Activated CD8-positive, alpha-beta memory T cell treated with anti-CD3 and anti-CD28 coated beads for 36 hours (primary cell): ENCODE results near the gene TPD52L1. TPM values are rescaled to one million over a fixed set of nuclear protein-coding genes. Genes with fewer than 3 reads are reported as not detected.

Experiments used
- CTCF ChIA-PET: fragments of 350-600 bp; sonication (Branson Sonifier 250); formaldehyde crosslinking; loops from one replicate; lab custom pipeline; 2021; ENCODE audit warnings: antibody characterized with exemption; lab: Charles Lee
- POLR2A ChIA-PET: fragments of 350-600 bp; sonication (Branson Sonifier 250); formaldehyde crosslinking; loops from one replicate; lab custom pipeline; 2021; ENCODE audit warnings: antibody characterized with exemption; lab: Charles Lee
- total RNA-seq, 2 experiments: library from RNA; stranded (reverse); gene quantifications; one replicate each; pipeline ENCODE4 v1.2.3, GENCODE V29; 2021

TPD52L1 gene
- total RNA-seq, 2 experiments from 2014 or later = 0.34 to 0.50 TPM

DNA sequence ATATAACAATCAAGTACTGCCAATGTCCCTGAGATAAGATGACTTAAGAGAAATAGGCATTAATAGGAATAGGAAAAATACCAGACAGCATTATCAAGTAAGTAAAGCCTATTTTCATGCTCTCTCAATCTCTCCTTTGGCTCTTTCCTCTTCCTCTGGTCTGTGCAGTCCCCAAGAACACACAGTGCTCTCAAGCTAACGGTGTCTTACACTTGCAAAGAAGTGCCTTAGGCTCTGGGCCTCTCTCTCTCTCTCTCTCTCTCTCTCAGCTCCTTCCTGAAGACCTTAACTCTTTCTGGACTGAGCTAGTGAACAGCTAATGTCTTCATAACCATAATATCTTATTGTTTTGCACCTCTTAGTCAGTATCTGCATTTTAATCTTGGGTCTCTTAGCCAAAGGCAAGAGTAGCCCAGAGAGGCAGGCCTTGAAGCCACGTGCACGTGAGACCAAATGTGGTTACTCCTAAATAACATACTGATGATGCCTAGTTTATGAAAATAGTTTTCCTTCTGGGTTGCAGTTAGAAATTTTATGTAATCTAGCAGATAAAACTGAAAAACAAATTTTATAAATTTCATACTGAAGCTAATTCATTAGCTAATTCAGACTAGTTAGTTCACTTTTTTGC lies 70.8 kb downstream of the TPD52L1 start:
- POLR2A ChIA-PET = no interaction called here
- CTCF ChIA-PET = interaction anchor here (0.7 kb wide), 1 partner anchor 303 kb away, joined by 3 read pairs; no protein-coding TSS in a partner anchor

DNA sequence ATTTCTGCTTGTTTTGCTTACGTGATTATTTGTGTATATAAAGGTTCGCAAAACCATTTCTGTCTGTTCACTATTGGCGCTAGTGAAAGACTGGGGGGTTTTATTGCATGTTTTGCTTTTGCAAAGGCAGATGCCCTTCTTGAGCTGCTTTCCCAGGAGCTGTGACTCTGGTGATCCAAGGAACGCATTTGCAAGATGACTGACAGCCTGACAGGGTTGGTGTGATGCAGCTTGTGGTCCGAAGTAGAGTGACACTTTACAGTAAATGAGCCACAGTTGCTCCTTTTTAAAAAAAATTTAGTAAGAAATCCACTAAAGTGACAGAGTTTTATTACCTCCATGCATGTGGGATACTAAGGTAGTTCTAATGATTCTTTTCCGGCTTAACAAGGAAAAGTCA lies 73.7 kb downstream of the TPD52L1 start:
- POLR2A ChIA-PET = no interaction called here
- CTCF ChIA-PET = no interaction called here

GRCh38 chr6:125228981-125229479 lies 75.5 kb downstream of the TPD52L1 start:
- ChIA-PET CTCF (no interaction called here), POLR2A (no interaction called here)

DNA sequence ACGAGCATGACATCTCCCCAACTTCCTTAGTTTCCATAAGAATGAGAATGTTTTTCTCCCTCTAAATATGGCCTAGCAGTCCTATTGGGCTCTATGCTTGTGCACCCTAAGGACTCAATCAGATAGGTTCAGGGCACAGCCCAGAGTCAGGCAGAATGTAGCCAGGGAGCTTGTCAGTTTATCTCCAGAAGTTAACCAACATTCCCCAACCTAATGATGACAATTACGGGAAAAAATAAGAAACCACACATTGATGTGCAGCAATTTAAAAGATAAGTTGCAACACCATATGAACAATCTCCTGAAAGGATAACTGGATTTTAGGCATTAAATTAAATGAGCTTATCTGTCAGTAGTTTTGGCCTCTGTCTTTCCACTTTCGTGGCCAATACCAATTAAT lies 77.1 kb downstream of the TPD52L1 start:
- POLR2A ChIA-PET = no interaction called here
- CTCF ChIA-PET = no interaction called here

GRCh38 chr6:125231133-125231532 lies 77.6 kb downstream of the TPD52L1 start:
- POLR2A ChIA-PET = no interaction called here
- CTCF ChIA-PET = no interaction called here

DNA sequence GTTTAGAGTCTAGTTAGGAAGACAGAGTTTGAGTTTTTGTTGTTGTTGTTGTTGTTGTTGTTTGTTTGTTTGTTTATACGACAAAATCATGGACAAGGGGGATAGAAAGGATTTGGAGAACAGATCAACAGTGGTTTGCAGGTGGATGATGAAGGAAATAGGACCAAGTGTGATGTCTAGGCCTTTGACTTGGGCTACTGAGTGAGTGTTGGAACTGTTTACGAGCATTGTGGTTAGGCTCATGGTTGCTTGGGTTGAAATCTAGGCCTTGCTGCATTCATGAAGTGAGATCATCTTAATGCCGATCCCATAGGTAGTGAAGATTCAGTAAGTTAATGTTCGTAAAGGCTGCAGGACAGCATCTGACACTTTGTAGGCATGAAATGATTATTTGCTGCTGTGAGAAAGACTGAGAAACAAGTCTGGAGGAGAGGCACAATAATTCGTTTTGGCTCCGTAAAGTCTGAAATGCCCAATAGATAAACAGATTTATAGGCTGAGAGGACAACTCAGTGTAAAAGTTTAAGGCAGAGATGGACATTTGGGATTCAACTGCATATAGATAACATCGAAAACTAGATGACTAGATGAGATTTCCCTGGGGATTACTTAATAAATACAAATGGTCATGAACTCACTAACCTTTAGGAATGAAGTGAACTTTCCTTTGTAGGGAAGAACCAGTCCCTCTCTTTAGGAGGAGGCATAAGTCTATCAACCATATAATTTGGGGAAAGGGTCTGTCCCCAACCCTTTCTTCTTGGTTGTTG lies 78.2 kb downstream of the TPD52L1 start:
- CTCF ChIA-PET = no interaction called here
- POLR2A ChIA-PET = no interaction called here

- ChIA-PET POLR2A (no interaction called here), CTCF (no interaction called here)
These were observed 78.9 kb downstream of the TPD52L1 start for GRCh38 chr6:125232466-125232865.

GRCh38 chr6:125233202-125233601 lies 79.6 kb downstream of the TPD52L1 start:
- POLR2A ChIA-PET = no interaction called here
- CTCF ChIA-PET = no interaction called here

DNA sequence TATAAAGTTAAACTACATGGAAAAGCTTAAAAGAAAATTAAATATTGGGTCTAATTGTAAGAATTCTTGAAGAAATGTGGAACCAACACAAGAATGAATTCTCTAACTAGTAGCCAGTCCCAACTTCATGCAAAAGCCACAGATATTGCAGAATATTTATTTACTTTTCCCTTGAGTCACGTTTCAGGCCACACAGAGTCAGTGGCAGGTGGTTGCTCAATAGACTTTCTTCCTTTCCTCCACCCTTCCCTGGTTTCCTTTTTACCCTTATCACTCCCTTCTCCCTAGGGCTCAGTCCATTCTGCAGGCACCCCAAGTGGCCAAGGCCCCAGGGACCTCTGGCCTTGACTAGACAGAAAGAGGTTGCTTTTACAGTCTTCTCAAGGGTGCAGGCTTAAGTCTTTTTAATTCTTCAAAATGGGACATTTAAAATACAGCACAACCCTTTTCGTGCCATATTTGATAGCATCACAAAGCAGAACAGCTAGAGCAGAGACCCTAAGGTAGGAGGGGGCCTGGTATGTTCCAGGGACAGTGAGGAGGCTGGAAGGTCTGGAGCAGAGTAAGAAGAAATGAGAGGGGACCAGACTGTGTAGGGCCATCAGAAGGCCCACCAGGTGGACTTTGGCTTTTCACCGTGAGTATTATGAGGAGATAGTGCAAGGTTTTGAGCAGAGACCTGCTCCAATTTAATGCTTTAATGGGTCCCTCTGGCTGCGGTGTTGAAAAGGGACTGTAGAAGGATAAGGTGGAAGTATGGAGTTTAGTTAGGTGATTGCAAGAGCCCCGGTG lies 83.2 kb downstream of the TPD52L1 start:
- ChIA-PET POLR2A (no interaction called here), CTCF (no interaction called here)

- ChIA-PET POLR2A (no interaction called here), CTCF (no interaction called here)
These were observed 84.2 kb downstream of the TPD52L1 start for GRCh38 chr6:125237764-125238163.

DNA sequence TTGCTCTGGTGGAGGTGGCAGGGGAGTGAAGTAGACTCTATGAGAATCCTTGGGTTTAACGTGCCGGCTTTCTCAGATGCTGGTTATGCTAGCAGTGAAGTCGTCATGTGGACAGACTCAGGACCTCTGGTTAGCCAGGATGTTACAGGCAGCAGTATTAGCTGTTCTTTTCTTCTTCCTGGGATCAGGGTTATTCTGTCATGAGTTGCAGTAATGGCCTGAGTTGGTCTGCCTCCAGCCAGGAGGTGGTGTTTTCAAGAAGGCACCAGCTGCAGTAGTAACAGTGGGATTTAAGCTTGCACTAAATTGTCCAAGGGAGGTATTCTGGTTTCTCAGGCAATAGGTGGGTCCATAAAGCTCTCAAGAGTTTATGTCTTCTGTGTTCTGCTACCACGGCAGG lies 91.5 kb downstream of the TPD52L1 start:
- ChIA-PET POLR2A (no interaction called here), CTCF (no interaction called here)

DNA sequence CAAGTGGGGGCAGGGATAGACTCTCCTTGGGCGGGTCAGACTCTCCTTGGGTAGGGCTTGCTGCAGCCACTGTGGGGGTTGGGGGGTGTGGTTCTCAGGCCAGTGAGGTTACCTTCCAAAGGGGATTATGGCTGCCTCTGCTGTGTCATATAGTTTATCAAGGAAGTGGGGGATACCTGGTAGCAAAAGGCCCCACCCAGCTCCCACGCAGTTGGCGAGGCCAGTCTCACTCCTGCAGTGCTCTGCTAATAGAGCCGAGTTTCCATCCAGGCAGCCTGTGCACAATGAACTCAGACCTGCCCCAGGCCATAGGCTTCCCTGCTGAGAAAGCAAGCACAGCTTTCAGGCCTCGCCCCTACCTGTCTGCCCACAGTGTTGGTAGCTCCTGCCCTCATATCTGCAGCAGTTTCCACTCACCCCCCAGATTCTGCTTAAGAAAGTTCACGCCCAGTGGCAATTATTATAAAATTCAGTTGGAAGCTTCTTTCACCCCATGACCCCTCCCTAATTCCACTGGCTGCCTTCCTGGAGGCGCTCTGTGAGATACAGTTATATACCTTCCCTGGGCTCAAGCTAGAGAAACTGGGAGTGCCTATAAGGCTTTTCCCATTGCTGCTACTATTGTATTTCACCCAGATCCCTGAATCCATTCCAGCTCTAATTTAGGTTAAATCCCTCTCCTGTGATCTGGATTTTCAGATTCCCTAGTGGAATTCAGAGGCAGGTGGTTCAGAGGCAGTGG lies 92.1 kb downstream of the TPD52L1 start:
- POLR2A ChIA-PET = no interaction called here
- CTCF ChIA-PET = no interaction called here

DNA sequence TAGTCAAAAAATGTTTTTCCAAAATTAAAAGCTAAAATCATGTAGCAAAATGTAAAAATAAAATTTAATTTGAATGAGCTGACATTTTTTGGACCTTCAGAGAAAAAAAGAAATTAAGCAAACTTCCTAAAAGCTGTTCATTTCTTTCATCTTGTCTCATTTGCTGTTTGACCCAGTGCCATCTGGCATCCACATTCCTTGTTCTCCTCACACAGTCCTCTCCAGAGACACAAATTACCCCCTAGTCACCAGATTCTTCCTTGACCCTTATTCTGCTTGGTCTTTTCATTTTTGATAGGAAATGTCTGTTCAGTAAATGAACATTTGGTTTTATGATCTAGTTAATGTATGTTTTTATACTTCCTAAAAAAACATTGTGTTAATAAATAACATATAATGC lies 93.0 kb downstream of the TPD52L1 start:
- ChIA-PET POLR2A (no interaction called here), CTCF (no interaction called here)

DNA sequence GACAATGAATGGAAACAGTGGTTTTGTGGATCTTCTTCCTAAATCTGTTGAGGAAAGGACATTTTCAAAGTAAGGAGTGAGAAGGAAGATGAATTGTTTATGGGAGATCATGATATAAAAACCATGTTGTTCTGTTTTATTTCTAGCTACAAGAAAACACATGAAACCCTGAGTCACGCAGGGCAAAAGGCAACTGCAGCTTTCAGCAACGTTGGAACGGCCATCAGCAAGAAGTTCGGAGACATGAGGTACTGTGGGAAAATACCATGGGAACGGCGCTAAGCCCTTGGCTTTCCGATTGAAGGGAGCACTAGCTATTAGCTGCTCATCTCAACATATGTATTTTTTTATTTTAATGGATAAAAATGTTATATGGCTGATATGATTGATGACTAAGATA lies 94.6 kb downstream of the TPD52L1 start:
- CTCF ChIA-PET = no interaction called here
- POLR2A ChIA-PET = no interaction called here

- POLR2A ChIA-PET = no interaction called here
- CTCF ChIA-PET = no interaction called here
These were observed 96.9 kb downstream of the TPD52L1 start for GRCh38 chr6:125250511-125250910.

- ChIA-PET POLR2A (no interaction called here), CTCF (no interaction called here)
These were observed 98.1 kb downstream of the TPD52L1 start for GRCh38 chr6:125251516-125252220.

DNA sequence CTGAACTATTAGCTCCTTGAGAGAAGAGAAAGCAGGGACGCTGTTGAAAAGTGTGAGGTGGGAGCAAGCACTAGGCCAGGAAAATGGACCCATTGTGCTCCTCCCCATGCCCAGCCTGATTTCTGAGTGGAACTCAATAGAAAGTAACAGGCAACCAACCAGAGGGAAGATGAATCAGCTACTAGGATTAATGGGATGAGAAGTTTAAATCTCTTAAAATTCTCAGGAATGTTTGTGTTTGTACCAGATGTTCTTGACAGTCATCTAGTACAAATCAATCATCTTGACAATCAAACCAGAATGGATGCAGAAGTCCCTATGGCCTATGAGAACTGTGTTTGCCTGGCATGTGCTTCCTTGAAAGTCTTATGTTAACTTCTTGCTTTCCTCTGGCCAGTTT lies 99.3 kb downstream of the TPD52L1 start:
- POLR2A ChIA-PET = no interaction called here
- CTCF ChIA-PET = no interaction called here

GRCh38 chr6:125253881-125254280 lies 100.3 kb downstream of the TPD52L1 start:
- POLR2A ChIA-PET = no interaction called here
- CTCF ChIA-PET = no interaction called here

DNA sequence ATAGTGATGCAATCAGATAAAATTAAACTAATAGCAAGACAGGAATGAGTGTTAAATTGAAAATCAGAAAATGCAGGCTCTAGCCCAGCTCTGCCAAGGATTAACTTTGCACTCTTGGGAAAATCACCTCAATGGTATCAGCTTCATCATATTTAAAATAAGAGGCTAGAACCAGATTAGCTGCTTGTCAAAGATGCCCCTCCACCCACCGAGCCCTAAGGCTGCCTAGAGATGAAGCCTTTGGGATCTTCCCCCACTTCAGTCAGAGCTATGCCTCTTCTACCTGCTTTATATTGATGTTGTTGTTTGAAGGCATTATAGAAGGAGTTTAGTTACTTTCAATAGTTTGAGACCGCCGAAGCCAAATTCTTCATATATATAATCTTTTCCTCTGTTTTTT lies 100.7 kb downstream of the TPD52L1 start:
- CTCF ChIA-PET = no interaction called here

More for the DNA sequence above, 100.7 kb downstream of the TPD52L1 start:
- POLR2A ChIA-PET = no interaction called here
